GM19324 (cell line): ENCODE measurements around the gene MC2R.

ENCODE experiments used
- ATAC-seq: cut with Tn5 transposase; IDR thresholded peaks from one replicate; pipeline ENCODE4 v1.9.1; 2021; ENCODE audit warnings: mild to moderate bottlenecking, moderate library complexity; ENCODE audit not compliant: unreplicated experiment, low FRiP score

The MC2R gene

GRCh38 chr18:13915391-13915790 lies at the start of gene MC2R:
TSS of gene MC2R (minus strand) at chr18:13915536. CDS start at chr18:13885518, 30,018 bp downstream.
- ATAC-seq, result no peak

- no peak for ATAC-seq
These were observed 30.5 kb upstream of the MC2R start for GRCh38 chr18:13945811-13946210.

- ATAC-seq, result no peak
These were observed 28.0 kb upstream of the MC2R start for GRCh38 chr18:13943338-13943737.

GRCh38 chr18:13940326-13940725 lies 25.0 kb upstream of the MC2R start:
- no peak for ATAC-seq

GRCh38 chr18:13934676-13935075 lies 19.3 kb upstream of the MC2R start:
- ATAC-seq, result no peak

- no peak for ATAC-seq
These were observed 18.7 kb upstream of the MC2R start for GRCh38 chr18:13934058-13934457.

- ATAC-seq, result no peak
These were observed 17.1 kb upstream of the MC2R start for GRCh38 chr18:13932285-13933025.

- no peak for ATAC-seq
These were observed 15.6 kb upstream of the MC2R start for GRCh38 chr18:13930964-13931363.

- ATAC-seq, result no peak
These were observed 7.9 kb upstream of the MC2R start for GRCh38 chr18:13923221-13923620.

- no peak for ATAC-seq
These were observed 3.6 kb upstream of the MC2R start for GRCh38 chr18:13918898-13919297.

- no peak for ATAC-seq
These were observed 2.1 kb upstream of the MC2R start for GRCh38 chr18:13917401-13917800.

- ATAC-seq, result no peak
These were observed 1.2 kb upstream of the MC2R start for GRCh38 chr18:13916559-13916958.

- no peak for ATAC-seq
These were observed 677 bp upstream of the MC2R start for GRCh38 chr18:13915995-13916431.

GRCh38 chr18:13914756-13915155 lies 580 bp downstream of the MC2R start:
- ATAC-seq, result no peak

- no peak for ATAC-seq
These were observed 1.2 kb downstream of the MC2R start for GRCh38 chr18:13914170-13914569.

- no peak for ATAC-seq
These were observed 2.1 kb downstream of the MC2R start for GRCh38 chr18:13913205-13913604.

- ATAC-seq, result no peak
These were observed 2.7 kb downstream of the MC2R start for GRCh38 chr18:13912601-13913000.

- ATAC-seq, result no peak
These were observed 4.3 kb downstream of the MC2R start for GRCh38 chr18:13910986-13911385.

GRCh38 chr18:13910501-13910900 lies 4.8 kb downstream of the MC2R start:
- ATAC-seq, result no peak

GRCh38 chr18:13909141-13909940 lies 6.0 kb downstream of the MC2R start:
- no peak for ATAC-seq

- no peak for ATAC-seq
These were observed 14.7 kb downstream of the MC2R start for GRCh38 chr18:13900633-13901032.

- no peak for ATAC-seq
These were observed 19.8 kb downstream of the MC2R start for GRCh38 chr18:13895505-13896033.
